CD4-positive, alpha-beta T cell treated with Interleukin-12 subunit alpha and Interleukin-12 subunit beta, for 1 hour (primary cell): ENCODE data around the gene ATP2C1.
A peak's percentile ranks its signal among the peaks of the same experiment; 100 is the strongest.

Experiments
- DNase-seq: peaks from one replicate; pipeline ENCODE4 v3.0.0-alpha.2; 2020

ATP2C1 gene

DNA sequence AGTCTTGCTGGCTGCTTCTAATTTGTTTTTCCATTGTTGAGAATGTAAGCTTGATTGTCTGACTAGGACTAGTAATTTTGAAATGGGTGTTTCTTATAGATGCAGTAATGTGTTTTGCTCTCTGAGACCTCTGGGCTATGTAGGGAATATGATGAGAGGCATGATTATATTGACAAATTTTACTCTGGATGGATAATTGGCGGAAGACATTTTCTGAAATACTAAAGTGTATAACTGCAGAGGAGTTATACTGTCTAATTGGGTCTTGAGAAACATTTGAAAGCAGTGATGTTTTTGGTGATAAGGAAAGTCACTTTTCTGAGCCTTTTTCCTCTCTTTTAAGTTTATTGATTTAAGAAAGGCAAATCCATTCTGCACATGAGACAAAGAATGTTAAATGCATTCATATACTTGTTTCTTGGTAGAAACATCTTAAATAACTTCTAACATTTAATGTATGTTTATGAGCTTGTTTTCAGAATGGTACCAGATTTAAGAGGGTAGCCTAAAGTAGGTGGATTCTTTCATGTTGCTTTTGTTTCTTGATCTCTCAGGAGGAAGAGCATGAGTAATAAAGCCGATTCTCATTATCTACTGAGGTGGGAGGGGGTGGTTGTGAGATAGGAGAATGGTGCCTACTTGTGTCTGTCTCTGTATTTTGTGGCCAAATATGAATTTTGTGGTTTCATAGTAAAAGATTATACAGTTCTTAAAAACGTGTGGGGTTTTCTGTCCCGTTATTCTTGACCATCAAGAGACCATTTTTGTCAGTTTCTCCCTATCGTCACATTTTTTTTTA, 2.0 kb downstream of the ATP2C1 start:
- DNase-seq = peak; percentile 29

DNA sequence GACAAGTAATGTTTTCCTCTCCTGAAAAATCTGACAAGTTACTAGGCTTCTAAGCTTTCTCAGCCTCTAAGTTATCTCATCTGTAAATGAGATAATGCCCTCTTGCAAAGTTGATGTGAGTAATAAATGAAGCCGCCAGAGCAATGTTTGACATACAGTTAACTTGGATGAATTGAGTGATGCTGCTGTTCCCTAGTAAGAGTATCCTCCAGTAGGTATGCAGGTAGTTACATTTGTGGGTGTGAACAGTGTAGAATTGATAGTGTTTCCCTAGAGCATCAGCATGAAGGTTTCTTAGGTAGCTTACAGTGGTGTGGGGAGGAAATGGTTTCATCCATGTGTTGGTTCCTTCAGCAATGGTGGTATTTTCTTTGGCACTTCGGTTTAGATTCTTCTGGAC, 3.4 kb downstream of the ATP2C1 start:
- no peak for DNase-seq

DNA sequence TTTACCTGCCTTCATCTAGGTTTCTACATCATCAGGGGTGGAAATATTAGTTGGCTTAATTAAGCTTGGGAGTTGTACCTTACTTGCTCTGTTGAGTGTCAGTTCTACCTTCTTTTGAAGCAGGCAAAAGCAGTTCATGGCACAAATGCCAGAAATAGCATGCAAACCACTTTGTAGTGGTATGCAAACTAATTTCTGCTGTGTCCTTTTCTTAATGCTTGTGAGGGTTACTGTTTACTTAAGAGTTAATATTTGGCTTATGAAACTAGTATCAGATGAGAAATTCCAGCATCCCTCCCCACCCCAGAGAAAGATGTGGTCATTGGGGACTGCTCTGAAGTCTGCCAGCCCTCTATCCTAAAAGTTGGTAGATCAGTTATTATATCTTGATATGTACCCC, 7.1 kb downstream of the ATP2C1 start:
- no peak for DNase-seq

DNA sequence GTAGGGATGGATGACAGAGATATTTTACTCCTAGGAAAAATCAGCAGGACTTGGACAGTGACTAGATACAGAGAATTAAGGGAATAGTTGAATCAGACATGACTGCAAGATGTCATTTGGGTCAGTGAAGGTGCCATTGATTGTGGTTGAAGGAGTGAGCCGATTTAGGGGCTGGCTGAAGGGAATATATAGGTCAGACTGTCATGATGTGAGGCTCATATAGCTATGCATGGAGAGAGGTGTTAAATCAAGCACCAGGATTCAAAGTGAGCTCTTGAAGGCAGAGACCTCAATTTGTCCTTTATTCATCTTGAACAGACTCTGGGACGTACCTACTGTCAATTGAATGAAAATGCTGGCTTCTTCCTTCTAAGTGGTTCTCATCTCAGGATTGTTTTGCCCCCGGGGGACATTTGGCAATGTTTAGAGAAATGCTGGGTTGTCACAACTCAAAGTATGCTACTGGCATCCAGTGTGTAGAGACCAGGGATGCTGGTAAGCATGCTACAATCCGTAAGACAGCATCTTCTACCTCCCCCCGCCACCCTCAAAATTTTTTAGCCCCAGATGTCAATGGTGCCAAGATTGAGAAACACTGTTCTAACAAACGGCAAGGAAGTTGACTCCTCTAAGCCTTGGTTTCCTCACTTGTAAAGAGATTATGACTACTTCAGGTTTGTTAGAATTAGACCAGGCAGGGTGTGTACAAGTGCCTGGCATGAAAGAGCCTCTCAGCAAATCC, 7.8 kb downstream of the ATP2C1 start:
- DNase-seq = no peak

DNA sequence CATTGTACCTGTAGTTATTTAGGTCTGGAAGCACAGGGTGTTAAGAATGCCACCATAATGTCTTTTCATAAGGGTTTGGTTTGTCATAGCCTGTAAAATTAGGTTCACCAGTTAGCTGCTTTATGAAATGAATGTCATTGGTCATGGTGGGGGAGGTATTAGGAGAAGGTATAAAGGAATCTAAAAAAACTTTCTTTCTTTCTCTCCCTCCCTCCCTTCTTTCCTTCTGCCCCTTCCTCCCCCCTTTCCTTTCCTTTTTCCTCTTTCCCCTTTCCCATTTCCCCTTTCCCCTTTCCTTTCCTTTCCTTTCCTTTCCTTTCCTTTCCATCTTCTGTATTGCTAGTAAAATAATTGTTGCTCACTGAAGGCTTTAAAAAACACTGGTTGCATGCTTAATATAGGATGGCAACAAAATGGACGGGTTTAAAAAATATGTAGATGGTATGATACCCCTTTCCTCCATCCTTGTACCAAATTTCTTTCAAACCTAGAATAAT, 9.6 kb downstream of the ATP2C1 start:
- no peak for DNase-seq

DNA sequence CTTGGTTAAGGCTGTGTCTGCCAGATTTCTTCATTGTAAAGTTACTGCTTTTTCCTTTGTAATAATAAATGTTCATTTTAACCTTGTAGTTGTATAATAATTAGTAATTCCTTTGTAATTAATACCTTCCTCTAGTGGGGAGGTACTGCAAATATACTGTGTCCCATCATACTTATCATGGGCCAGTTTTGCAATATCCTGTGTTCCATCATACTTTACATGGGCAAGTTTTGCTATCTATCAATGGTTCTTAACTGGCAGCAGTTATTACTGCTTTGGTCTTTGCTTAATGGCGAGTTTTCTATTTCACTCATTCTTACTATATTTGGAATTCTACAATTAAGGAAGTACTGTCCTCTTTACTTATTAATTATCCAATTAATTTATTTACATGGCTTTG, 10.6 kb downstream of the ATP2C1 start:
- no peak for DNase-seq

DNA sequence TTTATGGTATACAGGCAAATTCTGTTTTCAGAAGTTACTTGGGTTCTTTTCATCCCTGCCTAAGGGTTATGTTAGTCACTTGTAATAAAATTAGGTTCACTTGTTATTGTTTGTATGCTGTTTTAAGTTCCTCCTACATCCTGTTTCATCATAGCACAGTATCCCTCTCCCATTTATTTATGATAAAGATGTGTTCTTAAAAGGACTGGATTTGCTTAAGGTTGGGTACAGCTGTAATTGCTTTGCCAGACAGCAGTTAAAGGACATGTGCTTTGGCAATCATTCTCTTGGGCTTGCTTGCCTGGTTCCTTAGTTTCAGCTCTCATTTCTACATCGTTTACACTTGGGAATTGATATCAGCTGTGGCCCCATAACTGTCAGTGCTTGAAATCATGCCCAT, 11.7 kb downstream of the ATP2C1 start:
- no peak for DNase-seq

DNA sequence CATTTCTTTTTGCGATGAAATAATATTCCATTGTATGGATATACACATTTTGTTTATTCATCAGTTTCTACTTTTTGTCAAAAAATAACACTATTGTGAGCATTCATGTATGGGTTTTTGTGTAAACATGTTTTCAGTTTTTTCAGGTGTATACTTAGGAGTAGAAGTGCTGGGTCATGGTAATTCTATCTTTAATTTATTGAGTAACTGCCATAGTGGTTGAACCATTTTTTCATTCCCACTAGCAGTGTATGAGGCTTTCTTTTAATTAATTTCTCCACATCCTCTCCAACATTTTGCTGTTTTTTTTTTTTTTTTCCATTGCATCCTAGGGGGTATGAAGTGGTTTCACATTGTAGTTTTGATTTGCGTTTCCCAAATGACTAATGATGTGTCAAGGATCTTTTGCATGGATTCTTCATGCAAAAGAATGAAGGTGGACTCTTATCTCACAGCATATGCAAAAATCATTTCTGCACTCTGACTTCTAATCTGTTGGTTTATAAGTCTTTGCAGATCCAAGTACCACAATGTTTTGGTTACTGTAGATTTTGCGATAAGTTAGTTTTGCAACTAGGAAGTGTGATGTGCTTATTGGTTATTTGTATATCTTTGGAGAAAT, 12.6 kb downstream of the ATP2C1 start:
- peak; percentile 20 for DNase-seq

DNA sequence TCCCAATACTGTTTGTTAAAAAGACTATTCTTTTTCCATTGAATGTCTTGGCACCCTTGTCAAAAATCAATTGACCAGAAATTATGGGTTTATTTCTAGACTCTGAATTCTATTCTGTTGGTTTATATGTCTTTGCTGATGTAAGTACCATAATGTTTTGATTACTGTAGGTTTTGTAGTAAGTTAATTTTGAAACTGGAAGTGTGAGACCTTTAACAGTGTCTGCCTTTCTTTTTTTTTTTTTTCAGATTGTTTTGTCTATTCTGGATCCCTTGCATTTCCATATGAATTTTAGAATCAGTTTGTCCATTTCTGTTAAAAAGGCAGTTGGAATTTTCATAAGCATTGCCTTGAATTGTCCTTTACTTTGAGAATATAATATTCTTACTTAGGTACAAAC, 13.6 kb downstream of the ATP2C1 start:
- DNase-seq = no peak

DNA sequence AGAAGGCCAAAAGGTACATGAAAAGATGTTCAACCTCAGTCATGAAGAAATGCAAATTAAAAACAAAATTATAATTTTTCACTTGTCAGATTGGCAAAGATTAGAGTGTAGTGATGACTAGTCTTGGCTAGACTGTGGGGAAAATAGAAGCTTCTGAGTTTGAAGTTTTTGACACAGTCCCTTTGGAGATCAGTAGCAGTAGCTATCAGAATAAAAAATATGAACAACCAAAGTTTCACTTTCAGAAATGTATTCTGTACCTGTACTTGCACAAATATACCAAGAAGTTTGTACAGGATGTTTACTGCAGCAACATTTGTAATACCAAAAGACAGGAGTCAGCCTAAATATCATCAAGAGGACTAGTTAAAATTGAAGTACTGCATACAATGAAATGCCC, 14.1 kb downstream of the ATP2C1 start:
- DNase-seq = peak; percentile 7

DNA sequence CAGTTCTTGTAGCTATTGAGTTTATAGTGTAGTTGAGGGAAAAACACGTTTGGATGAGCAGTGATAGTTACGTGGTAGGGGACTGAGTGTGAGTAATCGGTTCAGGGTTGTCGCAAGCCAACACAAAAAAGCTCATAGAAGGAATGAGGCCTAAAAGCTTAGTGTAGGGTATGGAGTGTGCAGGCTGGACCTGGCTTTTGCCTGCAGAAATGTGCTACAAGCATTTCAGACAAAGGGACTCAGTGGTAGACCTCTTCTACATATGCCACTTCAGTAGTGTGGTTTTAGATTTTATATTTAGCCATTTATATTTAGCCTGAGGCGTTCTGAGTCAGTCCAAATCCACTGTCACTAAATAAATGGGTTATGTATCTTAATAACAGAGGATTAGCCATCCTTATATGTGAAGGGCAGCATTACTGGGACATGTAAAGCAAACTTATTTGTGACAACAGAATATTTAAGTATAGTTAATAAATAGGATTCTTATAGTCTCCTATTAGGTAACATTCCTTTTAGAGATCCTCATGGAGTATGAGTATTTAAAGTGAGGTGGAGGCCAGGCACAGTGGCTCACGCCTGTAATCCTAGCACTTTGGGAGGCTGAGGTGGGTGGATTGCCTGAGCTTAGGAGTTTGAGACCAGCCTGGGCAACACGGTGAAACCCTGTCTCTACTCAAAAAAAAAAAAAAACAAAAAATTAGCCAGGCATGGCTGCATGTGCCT, 21.8 kb downstream of the ATP2C1 start:
- no peak for DNase-seq

DNA sequence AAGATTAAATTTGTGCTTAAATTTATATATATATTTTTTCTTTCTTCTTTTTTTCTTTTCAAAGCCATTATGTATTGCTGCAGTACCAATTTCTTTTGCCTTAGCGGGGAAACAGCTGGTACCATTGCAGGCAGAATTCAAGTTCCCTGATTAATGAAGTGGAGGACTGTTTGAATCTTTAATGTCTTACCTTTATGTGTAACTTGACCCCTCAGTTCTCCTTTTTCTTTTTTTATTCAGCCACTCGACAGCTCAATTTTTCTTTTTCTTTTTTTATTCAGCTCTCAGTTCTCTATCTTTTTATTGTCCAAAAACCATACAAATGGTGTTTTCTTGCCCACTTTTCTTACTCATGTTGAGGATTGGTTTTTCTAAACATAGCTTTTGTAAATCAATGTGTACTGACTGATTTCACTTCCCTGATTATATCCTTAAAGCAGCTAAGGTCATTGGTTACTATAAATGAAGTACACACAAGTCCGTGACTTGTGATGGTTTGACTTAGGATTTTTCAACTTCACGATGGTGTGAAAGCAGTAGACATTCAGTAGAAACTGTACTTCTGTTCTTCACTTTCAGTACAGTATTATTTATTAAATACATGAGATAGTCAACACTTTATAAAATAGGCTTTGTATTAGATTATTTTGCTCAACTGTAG, 22.8 kb downstream of the ATP2C1 start:
- DNase-seq = no peak

DNA sequence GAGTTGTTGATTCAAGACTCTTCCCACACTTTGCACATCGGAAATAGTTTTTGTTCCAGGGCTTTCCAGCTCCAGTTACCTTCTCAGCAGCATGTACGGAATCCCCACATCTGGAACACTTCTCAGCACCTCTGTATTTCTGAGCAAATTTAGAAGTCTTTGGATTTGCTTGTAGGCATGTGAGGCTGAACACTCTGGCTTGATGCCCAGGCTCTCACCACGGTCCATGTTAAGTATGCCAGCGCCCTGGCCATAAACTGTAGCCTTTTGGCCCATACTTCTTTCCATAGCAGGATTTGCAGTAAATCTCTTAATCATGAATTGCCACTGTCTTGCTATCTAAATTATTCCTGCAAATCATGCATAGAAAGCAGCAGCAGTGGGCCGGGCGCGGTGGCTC, 24.4 kb downstream of the ATP2C1 start:
- DNase-seq = no peak

DNA sequence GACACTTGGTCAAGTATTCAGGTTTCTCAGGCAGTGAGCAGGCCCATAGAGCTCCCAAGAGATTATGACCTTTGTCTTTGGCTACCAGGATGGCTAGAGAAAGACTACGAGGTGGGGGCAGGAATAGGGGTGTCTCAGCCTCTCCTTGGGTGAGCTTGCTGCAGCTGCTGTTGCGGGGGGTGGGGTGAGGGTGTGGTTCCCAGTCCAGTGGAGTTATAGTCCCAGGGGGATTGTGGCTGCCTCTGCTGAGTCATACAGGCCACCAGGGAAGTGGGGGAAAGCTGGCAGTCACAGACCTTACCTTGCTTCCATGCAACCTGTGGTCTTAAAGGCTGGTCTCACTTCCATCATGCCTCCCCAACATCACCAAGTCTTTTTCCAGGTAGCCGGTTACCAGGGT, 31.7 kb downstream of the ATP2C1 start:
- no peak for DNase-seq

DNA sequence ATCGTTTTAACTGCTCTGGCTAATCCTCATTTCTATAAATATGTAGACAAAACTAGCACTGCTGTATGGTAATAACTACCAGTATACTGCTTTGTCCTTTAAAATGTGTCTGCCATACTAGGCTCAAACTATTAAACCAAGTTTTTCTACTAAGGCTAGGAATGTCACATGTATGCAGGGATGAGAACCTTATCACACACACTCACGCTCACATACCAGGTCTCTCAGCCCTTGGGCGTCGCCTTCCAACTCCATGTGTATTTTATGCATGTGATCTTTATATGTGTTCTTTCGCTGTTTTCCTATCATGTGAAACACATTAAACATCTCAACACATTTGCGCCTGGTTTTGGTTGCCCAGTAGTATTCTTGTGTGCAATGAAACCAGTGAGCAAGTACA, 32.6 kb downstream of the ATP2C1 start:
- DNase-seq = no peak

DNA sequence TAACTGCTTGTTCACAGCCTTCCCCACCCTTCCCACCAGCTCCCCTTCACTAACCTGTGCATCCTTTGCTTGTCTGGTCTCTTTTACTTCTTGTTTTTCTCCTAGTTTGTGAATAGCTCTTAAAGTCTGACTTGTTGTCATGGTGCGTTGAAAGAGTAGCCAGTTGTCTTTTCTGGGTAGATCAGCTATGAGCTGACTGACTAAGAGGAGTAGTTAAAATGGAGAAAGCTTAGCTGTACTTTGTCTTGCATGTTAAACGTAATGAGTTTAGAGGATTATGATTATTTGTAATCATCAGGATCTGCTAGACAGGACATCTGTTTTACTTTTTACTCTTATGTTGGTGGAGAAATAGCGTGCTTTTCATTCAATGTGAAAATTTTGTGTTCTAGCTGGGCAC, 35.9 kb downstream of the ATP2C1 start:
- no peak for DNase-seq

DNA sequence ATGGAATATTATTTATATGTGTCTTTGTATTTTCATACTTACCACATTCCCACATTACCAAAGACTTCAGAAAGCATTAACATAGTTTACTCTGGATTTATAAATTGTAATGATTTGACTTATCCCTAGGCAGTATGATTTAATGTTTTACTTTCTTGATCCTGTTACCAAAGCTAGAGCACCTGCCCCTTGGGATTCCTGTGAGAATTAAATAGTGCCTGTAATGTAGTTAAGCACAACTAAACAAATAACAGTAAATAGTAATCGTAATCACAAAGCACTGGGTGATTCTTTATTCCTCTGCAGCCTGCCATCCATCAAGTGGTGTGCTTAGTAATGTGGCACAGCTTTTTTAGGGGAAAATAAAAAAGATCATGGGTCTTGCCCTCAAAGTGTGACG, 39.1 kb downstream of the ATP2C1 start:
- no peak for DNase-seq

DNA sequence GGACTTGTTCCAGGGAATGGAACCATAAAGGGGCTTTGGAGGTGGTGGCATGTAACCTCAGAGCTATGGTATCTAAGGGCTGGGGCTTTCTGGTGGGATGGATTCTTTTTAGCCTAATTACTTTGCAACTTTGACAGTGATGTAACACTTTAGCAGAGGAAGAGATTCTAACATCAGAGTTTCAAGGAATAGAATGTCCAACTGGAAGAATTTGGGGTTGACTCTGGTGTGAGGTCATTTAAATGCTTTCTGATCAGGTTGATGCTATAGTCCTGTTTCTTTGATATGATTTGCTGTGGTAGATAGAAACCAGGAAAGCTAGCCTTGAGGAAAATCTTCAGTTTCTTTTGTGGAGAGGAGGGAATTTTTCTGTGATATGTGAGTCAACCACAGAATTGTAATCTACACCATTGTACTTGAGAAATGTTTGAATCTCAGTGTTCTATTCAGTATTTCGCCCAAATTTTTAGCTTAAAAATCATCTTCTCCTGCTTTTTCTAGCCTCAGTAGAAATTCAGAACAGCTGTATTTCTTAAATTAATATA, 40.0 kb downstream of the ATP2C1 start:
- DNase-seq = no peak

DNA sequence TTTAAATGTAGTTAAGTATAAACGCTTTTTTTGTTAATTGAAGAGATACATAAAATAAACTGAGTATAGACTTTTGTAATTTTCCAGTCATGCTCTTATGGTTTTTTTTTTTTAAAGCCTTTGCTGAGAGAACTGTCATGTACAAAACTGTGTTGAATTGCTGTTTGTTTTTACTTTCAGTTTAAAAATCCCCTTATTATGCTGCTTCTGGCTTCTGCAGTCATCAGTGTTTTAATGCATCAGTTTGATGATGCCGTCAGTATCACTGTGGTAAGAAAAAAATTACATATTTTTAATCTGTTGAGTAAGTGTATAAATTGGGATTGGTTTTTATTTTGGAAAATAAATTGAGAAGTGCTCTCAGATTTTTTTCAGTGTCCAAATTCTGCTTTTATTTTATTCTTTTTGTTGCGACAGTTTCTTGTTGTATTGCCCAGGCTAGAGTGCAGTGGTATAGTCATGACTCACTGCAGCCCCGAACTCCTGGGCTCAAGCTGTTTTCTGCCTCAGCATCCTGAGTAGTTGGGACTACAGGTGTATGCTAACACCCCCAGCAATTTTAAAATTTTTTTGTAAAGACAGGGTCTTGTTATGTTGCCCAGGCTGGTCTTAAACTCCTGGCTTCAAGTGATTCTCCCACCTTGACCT, 40.7 kb downstream of the ATP2C1 start:
- DNase-seq = no peak

DNA sequence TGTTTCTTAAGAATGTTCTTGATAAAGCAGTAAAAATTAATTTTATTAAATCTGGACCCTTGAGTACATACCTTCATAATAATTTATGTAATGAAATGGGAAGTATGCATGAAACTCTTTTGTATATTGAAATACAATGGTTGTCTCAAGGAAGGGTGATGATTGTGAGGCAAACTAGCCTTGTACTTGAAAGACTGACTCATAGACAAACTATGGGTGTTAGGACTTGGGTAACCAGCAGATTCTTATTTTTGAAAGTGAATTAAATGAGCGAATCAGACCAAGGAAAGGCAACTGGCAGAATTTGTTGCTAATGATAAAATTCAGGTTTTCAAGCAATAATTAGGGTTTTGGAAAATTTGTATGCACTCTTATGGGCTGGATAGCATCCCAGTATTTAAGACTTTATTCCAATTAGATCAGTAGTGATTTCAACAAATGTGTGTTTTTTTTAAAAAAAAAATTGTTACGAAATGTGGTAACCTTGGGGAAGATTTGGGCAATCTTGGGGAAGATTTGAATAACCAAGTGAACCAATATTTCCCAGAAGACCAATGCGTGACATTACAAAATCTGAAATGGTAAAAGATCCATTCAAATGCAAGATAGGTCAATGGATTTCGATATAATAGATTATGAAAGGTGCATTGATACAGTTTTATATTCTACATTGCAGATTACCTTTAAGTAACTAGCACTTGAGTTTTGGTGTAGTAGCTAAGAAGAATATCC, 42.0 kb downstream of the ATP2C1 start:
- no peak for DNase-seq

DNA sequence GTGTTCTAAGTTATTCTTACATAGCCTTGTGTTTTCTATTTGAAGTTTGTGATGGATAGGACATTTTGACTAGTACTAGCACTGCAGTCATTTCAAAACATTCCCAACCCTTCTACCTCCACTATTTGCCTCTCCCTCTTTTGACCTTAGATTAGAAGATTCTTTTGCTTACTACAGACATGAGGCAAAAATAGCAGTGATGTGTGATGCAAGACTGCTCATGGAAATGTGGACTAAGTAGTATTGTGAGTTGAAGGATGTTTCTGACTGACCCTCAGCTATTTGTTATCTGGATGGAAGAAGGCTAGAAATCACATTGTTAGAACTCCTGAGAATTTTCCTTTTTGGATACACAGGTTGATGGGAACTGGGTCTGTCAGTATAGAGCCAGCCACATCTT, 45.9 kb downstream of the ATP2C1 start:
- DNase-seq = no peak
